NB4 (cell line): ENCODE measurements around the gene SNX9.
"Not testable (repeated sequence)": the region's sequence is repeated elsewhere in the genome, so short reads cannot be mapped to it uniquely, and the experiment has no call there.

Source experiments
- DNase-seq: peaks from one replicate; pipeline ENCODE4 v3.0.0; 2010; ENCODE audit warnings: low read depth
- H3K4me3 ChIP-seq: one replicate; pipeline ENCODE4 v1.5.1; 2011; ENCODE audit warnings: mild to moderate bottlenecking, low read depth, low read length, moderate library complexity
- CTCF ChIP-seq: IDR thresholded peaks from one replicate; pipeline ENCODE4 v1.5.1; 2012; ENCODE audit warnings: low read depth, low read length
- MAX ChIP-seq: IDR thresholded peaks from 2 replicates; pipeline ENCODE4 v1.6.1; 2011; ENCODE audit warnings: low read depth, low read length
- MYC ChIP-seq: IDR thresholded peaks from 2 replicates; pipeline ENCODE4 v1.6.1; 2011; ENCODE audit warnings: low read depth, low read length
- POLR2A ChIP-seq: IDR thresholded peaks from 2 replicates; pipeline ENCODE4 v1.6.1; 2011; ENCODE audit warnings: mild to moderate bottlenecking; ENCODE audit not compliant: insufficient read length; ENCODE audit errors: extremely low read depth

SNX9 gene

GRCh38 chr6:157937916-157938315, 114.9 kb downstream of the SNX9 start:
- no peak for TF ChIP-seq MYC
- no peak for TF ChIP-seq CTCF
- no peak for TF ChIP-seq MAX
- TF ChIP-seq POLR2A, result no peak
- no peak for DNase-seq
- H3K4me3 ChIP-seq, result no peak overlapping the region

GRCh38 chr6:157940375-157941036, 117.5 kb downstream of the SNX9 start:
- DNase-seq, H3K4me3 ChIP-seq: not testable (repeated sequence)

GRCh38 chr6:157941101-157941863, 118.2 kb downstream of the SNX9 start:
- no peak for TF ChIP-seq MYC
- TF ChIP-seq CTCF, result no peak
- no peak for TF ChIP-seq MAX
- no peak for TF ChIP-seq POLR2A
- H3K4me3 ChIP-seq, result no peak overlapping the region
- DNase-seq, result no peak

- no peak overlapping the region for H3K4me3 ChIP-seq
- DNase-seq, result no peak
- no peak for TF ChIP-seq POLR2A
Measured at GRCh38 chr6:157942351-157942750, 119.3 kb downstream of the SNX9 start.

GRCh38 chr6:157943249-157943963, 120.4 kb downstream of the SNX9 start:
- TF ChIP-seq CTCF (no peak), MAX (no peak), POLR2A (no peak), MYC (no peak)
- no peak for DNase-seq
- no peak overlapping the region for H3K4me3 ChIP-seq

GRCh38 chr6:157943964-157944283, 120.9 kb downstream of the SNX9 start:
- DNase-seq, result no peak
- no peak for TF ChIP-seq POLR2A
- TF ChIP-seq MAX, result no peak
- TF ChIP-seq CTCF, result no peak
- no peak for TF ChIP-seq MYC
- no peak overlapping the region for H3K4me3 ChIP-seq
